ENCODE data around the gene WNT3.
"Not testable (repeated sequence)": the region's sequence is repeated elsewhere in the genome, so short reads cannot be mapped to it uniquely, and the experiment has no call there.

WNT3 gene

GRCh38 chr17:46818316-46818928 is at the start of gene WNT3:
Gene WNT3, minus strand, starts transcription at chr17:46818692. Its CDS starts 95 bp downstream, at chr17:46818597.
- no peak for DNase-seq (ENCODE audit: low read depth, low spot score)

GRCh38 chr17:46866747-46867146 is 48.3 kb upstream of the WNT3 start:
- no peak for DNase-seq (ENCODE audit: low read depth, low spot score)

DNA sequence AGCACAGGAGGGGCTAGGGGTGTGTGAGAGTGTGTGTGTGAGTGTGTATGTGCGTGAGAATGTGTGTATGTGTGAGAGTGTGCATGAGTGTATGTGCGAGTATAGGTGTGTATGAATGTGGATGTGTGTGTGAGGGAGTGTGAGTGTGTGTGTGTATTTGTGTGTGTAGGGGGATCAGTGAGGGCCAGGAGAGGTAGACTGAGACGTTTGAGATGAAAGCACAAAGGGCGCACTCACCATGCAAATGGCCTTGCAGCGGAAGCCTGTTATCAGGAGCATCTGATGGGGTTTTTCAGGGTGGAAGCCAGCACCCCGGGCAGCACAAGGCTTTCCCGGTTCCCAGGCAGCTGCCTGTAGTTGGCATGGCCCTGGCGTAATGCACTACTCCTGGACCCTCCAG is 47.8 kb upstream of the WNT3 start:
- DNase-seq (ENCODE audit: low read depth, low spot score) = no peak

GRCh38 chr17:46865100-46865499 is 46.6 kb upstream of the WNT3 start:
- DNase-seq (ENCODE audit: low read depth, low spot score) = no peak

- DNase-seq (ENCODE audit: low read depth, low spot score) = no peak
These were observed 45.1 kb upstream of the WNT3 start for GRCh38 chr17:46863383-46864121.

DNA sequence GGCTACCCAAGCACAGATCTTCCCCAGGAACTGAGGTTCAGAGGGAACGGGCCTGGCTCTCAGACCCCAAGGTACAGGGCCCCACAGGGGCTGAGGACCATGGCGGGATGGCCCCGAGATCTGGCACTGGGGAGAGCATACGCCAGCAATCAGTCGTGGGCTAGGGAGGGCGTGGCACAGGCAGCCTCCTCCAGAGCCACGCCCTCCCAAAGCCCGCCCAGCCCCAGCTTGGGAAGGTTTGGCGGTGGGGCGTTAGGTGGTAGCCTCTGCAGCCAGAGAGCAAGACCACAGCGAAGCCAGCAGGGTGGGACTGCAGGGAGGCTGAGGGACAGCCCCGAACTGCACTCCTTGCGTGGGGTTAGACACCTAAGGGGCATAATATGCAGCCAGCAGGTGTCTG is 44.5 kb upstream of the WNT3 start:
- DNase-seq (ENCODE audit: low read depth, low spot score) = no peak

DNA sequence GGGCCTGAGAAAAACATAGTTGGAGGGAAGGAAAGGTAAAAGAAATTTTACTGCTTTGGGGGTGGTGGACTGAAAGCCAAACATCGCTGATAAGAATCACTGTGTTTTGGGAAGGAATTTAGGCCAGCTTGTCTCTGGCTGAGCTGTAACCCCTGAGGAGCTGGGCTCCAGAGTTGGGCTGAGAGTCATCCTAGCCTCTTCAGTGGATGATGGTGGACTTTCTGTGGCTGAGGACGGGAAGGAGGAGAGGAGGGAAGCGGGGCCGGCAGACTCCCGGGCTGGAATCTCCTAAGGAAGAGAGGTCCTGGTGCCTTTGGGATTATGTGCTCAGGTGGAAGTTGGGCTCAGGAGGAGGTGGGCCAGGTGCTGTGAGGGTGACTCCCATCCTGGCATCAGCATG is 41.5 kb upstream of the WNT3 start:
- DNase-seq (ENCODE audit: low read depth, low spot score) = no peak

DNA sequence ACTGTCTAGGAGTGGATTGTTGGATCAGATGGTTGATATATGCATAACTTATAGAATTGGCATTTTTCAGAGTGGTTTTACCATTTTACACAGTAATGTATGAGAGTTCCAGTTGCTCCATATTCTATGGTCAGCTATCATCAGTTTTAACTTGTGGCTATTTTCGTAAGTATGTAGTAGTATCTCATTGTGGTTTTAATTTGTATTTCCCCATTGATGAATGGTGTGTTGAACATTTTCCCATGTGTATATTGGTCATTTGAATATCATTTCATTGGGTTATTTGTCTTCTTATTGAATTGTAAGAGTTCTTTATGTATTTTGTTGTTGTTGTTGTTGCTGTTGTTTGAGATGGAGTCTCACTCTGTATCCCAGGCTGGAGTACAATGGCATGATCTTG is 39.1 kb upstream of the WNT3 start:
- DNase-seq (ENCODE audit: low read depth, low spot score) = no peak

DNA sequence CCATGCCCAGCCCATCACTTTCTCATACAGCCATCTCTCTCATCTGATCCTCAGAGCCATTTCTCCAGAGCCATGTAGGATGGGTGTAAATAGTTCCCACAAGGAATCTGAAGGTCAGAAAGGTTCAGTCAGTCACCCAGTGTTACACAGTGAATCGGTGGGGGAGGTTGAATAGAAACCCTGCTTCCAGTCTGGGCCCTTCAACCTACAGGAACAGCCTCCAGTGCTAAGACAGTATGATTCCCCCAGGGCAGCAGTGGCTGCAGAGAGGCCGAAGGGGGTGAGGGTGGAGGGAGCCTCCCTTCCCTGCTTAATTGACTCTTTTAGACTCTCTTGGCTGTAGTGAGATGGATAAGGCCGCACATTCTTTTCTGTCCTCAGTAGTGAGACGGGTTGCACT is 36.5 kb upstream of the WNT3 start:
- DNase-seq (ENCODE audit: low read depth, low spot score) = no peak

DNA sequence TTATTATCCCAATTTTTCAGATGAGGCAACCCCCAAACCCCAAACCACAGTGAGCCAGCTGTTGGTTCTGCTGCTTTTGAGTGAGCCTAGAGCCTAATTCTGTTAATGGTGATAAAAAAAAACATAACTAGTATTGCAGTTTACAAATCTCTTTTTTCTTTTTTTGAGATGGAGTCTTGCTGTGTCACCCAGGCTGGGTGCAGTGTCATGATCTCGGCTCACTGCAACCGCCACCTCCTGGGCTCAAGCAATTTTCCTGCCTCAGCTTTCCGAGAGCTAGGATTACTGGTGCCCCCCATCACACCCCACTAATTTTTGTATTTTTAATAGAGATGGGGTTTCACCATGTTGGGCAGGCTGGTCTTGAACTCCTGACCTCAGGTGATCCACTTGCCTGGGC is 36.0 kb upstream of the WNT3 start:
- no peak for DNase-seq (ENCODE audit: low read depth, low spot score)

DNA sequence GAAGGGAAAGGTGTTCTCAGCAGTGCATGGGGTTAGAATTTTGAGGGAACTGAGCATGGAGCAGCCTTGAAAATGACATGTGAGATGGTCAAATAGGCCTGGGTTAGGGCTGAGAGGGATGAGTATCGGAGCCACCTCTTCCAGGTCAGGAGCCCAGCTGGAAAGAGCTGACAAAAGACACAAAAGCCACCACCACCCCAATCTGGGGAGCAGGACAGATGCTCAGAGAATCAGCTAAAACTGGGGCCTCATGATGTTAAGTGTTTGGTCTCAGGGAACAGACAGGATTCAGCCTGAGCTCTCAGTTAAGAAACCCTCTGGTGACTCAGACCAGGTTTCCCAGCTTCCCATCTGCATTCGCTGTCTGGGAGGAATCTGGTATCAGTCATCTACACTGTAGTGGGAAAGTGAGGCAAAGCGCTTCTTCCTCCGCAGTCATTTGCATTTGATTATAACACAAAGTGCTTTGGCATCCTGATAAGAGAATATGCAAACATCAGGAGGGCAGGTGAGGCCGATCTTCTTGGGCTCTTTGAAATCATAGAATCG is 35.5 kb upstream of the WNT3 start:
- no peak for DNase-seq (ENCODE audit: low read depth, low spot score)

GRCh38 chr17:46851029-46851741 is 32.7 kb upstream of the WNT3 start, which contains the start of gene WNT9B:
Gene WNT9B, plus strand, starts transcription at chr17:46851583. Its CDS starts 56 bp downstream, at chr17:46851639.
- no peak for DNase-seq (ENCODE audit: low read depth, low spot score)

DNA sequence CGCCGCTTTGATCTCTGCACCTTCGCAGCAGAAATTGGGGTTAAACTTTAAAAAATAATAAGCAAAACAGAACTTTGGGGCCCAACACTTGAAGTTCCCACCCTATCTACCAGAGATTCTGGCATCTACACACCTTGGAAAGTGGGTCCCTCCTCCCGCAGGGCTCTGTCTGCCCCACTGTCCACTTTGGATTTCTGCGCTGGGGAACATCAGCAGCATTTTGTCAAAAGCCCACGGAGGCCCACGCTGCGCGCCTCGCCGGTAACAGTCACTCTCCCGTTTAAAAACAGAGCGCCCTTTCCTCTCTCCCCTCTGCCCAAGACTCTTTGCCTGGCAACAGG is 32.2 kb upstream of the WNT3 start:
- no peak for DNase-seq (ENCODE audit: low read depth, low spot score)

DNA sequence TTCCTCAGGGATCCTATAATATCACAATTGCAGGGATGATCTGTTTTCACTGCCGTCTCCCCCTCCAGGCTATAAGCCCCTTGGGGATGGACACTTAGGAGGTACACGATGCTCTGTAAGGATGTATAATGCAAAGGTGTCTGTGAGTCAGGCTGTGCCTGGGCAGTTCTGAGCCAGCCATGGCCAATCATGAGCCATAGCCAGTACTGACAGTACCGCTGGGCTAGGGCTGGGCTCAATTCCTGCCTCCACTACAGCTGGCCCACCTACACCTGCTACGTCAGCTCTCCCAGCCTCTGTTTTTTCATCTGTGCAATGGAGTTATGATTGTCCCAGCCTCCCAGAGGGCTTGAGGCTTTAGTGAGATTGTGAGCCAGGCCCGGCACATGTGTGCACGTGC is 30.0 kb upstream of the WNT3 start:
- DNase-seq (ENCODE audit: low read depth, low spot score) = no peak

DNA sequence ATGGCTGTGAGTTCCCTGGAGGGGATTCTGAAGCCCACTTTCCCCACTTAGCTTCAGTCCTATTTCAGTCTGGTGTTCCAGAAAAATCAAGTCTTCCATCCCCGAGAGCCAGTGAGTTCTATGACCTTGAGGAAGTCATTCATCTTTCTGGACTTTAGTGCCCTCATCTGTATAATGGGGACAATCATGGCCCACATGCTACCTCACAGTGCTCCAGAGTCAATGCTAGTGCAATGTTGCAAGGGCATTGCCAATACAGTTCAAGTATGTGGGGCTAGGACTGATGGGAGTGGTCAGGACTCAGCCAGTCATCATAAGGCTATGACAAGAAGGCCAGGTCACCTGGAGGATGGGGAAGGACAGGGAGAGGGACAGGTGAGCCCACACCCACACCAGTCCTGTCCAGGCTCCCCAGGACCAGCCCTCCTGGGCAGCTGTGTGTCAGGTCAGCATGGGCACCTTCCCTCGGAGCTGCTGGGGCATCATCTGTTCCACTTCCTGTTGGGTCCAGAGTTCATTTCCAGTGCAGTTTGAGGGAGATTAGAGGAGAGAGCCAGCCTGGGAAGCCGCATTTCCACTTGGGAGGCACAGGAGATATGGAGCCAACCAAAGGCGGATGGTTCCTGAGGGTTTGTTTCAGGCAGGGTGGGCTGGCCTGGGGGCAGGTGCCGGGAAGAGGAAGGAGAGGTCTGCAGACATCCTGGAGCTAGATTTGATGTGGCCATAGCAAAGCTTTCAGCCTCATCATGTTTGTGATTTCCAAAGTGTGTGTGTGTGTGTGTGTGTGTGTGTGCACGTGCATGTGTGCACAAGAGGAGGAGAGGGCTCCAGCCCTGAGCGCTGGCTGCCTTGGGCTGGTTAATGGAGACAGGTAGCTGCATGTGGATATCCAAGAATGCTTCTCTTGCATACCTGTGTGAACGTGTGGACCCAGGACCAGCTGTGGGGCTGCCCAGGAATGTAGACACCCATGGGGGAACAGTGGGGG is 29.0 kb upstream of the WNT3 start:
- no peak for DNase-seq (ENCODE audit: low read depth, low spot score)

GRCh38 chr17:46842835-46843234 is 24.3 kb upstream of the WNT3 start:
- DNase-seq (ENCODE audit: low read depth, low spot score) = no peak

- DNase-seq (ENCODE audit: low read depth, low spot score) = no peak
These were observed 23.3 kb upstream of the WNT3 start for GRCh38 chr17:46841561-46842379.

GRCh38 chr17:46840596-46840995 is 22.1 kb upstream of the WNT3 start:
- DNase-seq (ENCODE audit: low read depth, low spot score) = not testable (repeated sequence)

DNA sequence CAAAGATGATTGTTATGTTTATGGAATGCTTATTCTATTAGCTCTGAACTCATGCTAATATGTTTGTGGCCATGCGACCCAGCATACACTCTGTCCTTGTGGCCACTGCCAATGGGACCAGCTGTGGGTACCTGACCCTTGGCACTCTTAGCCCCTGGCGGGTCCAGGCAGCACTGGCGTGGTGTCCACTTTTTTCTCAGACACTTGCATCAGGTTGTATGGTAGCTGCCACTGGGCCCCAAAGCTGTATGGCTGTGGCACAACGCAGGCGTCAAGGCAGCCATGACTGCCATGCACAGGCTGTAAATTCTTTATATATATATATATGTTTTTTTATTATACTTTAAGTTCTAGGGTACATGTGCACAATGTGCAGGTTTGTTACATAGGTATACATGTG is 20.7 kb upstream of the WNT3 start:
- no peak for DNase-seq (ENCODE audit: low read depth, low spot score)

- DNase-seq (ENCODE audit: low read depth, low spot score) = no peak
These were observed 19.0 kb upstream of the WNT3 start for GRCh38 chr17:46837521-46837920.

GRCh38 chr17:46836500-46836899 is 18.0 kb upstream of the WNT3 start:
- DNase-seq (ENCODE audit: low read depth, low spot score) = no peak
